OCI-M2 (cell line): Measurements from ENCODE around the gene GASK1A.
A peak's percentile ranks its signal among the peaks of the same experiment; 100 is the strongest.

Experiments
- DNase-seq: peaks from one replicate; lab custom pipeline; 2025; ENCODE audit not compliant: unreplicated experiment; lab: John Stamatoyannopoulos, UW

GASK1A gene

GRCh38 chr3:43105596-43106292 is 126.6 kb downstream of the GASK1A start, which contains the start of gene POMGNT2:
Gene POMGNT2, minus strand, starts transcription at chr3:43106079. Its CDS starts 24,648 bp downstream, at chr3:43081431.
- DNase-seq, result peak; percentile 28

- DNase-seq, result no peak
Observed at GRCh38 chr3:43106293-43106628, 127.2 kb downstream of the GASK1A start.
